GM19238 (cell line): ENCODE results near the gene SYNDIG1.

ENCODE experiments used
- DNase-seq: peaks from one replicate; pipeline ENCODE4 v3.0.0; 2011; ENCODE audit warnings: low spot score; ENCODE audit not compliant: insufficient read length

SYNDIG1 gene

GRCh38 chr20:24654425-24654824 lies 185.0 kb downstream of the SYNDIG1 start:
- no peak for DNase-seq

- DNase-seq = no peak
Measured at GRCh38 chr20:24656391-24656790, 187.0 kb downstream of the SYNDIG1 start.

GRCh38 chr20:24657196-24657595 lies 187.8 kb downstream of the SYNDIG1 start:
- DNase-seq = no peak

GRCh38 chr20:24657878-24658620 lies 188.6 kb downstream of the SYNDIG1 start:
- DNase-seq = no peak

GRCh38 chr20:24658920-24659660 lies 189.7 kb downstream of the SYNDIG1 start:
- no peak for DNase-seq

GRCh38 chr20:24659835-24660234 lies 190.4 kb downstream of the SYNDIG1 start:
- no peak for DNase-seq

GRCh38 chr20:24660651-24661050 lies 191.2 kb downstream of the SYNDIG1 start:
- no peak for DNase-seq

- no peak for DNase-seq
Measured at GRCh38 chr20:24661255-24661654, 191.8 kb downstream of the SYNDIG1 start.

GRCh38 chr20:24662322-24662721 lies 192.9 kb downstream of the SYNDIG1 start:
- no peak for DNase-seq

GRCh38 chr20:24662752-24663365 lies 193.4 kb downstream of the SYNDIG1 start:
- no peak for DNase-seq

GRCh38 chr20:24663496-24663895 lies 194.1 kb downstream of the SYNDIG1 start:
- no peak for DNase-seq

- DNase-seq = no peak
Measured at GRCh38 chr20:24664266-24664986, 195.0 kb downstream of the SYNDIG1 start.

- DNase-seq = no peak
Measured at GRCh38 chr20:24665196-24665595, 195.8 kb downstream of the SYNDIG1 start.

- DNase-seq = no peak
Measured at GRCh38 chr20:24665741-24666191, 196.3 kb downstream of the SYNDIG1 start.

- no peak for DNase-seq
Measured at GRCh38 chr20:24667689-24668383, 198.4 kb downstream of the SYNDIG1 start.

GRCh38 chr20:24668384-24668702 lies 198.9 kb downstream of the SYNDIG1 start:
- no peak for DNase-seq

- DNase-seq = no peak
Measured at GRCh38 chr20:24668791-24669190, 199.4 kb downstream of the SYNDIG1 start.

- DNase-seq = no peak
Measured at GRCh38 chr20:24669701-24670100, 200.3 kb downstream of the SYNDIG1 start.

- no peak for DNase-seq
Measured at GRCh38 chr20:24670341-24670872, 201.0 kb downstream of the SYNDIG1 start.

GRCh38 chr20:24670981-24671380 lies 201.6 kb downstream of the SYNDIG1 start:
- no peak for DNase-seq
